Stimulated activated CD8-positive, alpha-beta memory T cell treated with anti-CD3 and anti-CD28 coated beads, Interleukin-7, amount 100 ng/mL, for 24 hours (primary cell): ENCODE measurements around the gene KCNA1.
"Not testable (repeated sequence)": the region's sequence is repeated elsewhere in the genome, so short reads cannot be mapped to it uniquely, and the experiment has no call there.

Experiments used
- DNase-seq: peaks from one replicate; pipeline ENCODE4 v3.0.0-alpha.2; 2020; ENCODE audit warnings: low read depth

Gene KCNA1

DNA sequence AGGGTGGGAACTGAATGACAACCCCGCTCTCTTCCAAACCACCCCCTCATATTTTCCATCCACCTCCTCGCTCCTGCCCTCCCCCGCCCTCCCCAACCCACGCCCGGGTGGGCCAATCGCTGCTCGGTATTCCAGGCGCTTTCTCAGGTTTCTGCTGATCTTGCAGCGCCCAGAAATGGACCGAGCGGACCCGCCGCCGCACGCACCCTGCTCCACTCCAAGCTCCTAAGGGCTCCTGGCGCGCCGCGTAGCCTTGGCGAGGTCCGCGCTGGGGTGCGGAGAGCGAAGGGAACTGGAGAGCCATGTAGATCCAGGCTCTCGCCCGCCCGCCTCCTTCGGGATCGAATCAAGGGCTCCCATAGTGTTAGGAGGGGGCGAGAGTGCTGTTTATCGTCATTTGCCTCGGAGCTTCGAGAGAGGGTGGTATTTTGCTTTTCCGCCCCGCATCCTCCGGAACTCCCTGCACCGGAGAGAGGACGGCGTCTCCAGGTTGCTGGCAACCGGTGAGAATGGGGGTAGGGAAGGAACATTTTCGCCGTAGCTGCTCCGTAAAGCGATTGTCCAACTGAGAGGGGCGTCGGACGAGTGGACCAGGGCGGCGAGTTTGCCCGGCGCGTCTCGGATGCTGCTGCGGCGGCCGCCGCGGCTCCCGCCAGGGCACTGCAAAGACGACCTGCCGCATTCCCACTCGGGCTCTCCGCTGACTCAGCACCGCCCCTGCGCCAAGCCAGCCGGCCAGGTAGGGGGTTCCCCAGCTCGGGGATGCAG lies at the start of gene KCNA1:
Gene KCNA1 (plus strand): TSS at position 172 of the 768 bp plus-strand sequence. CDS start 1,474 bp downstream, outside the sequence.
- DNase-seq = no peak

DNA sequence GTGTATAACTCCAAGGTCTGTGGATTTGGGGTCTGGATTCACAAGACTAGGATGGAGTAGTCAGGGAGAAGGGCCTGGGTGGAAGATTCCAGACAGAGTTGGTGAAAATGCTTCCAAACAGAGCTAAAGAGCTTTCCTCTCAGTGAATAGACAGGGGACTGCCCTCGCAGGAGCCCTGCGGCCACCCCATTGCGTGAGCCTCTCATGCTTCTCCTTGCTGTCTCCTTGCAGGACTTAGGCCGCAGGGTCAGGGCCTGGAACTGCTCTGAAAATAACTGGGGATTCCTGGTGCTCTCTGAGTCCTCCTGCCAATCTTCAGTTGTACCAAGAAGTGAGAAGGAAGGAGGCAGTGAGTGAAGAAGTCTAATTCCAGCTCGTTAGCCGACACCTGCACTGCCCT lies 49.0 kb upstream of the KCNA1 start:
- DNase-seq = no peak

DNA sequence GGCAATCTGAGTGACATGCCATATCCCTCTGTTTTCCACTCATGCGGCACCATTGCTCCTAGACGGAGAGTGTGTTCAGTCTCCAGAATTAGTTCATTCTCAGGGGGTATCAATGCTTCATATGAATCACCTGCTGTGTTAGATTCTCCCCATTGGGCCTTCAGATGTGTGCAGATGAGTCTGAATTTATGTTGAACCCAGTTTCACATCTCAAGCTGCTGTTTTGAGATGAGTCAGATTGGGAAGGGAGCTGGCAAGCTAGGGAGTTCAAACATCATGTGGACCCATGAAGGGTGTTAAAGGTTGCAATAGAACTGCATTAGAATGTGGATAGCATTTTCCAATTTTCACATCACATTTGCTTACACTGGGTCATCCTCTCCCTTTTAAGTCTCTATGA lies 46.9 kb upstream of the KCNA1 start:
- no peak for DNase-seq

DNA sequence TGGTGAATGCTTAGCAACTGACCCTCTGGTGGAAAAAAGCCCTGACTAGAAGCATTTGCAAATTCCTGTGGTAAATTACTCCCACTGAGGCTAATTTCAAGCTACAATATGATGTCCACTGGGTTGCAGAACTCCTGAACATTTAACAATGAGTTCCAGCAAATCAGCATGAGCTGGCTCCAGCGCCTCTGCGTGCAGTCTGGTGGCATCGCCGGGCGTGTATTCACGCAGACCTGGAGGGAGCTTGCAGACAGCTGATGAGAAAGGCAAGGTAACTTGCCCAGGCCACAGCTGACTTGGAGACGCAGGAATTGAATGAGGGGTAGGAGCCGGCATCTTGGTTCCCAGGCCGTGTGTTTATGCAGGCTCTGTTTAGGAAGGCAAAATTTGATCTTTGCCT lies 45.1 kb upstream of the KCNA1 start:
- DNase-seq = no peak

DNA sequence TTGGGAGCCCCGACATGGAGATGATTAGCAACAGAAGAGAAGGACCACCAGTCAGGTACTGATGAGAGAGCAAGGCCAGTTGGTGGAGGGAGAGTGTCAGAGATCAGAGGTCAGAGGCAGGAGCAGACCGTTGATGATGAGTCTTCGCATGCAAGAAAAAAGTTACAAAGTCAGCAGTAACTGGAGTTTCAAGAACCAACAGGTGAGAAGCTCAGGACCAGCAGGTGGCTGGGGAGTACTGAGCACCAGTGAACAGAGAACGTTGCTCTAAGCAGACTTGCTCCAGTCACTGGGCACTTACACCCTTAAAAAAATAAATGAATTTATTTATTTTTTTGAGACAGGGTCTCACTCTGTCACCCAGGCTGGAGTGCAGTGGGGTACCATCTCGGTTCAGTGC lies 44.5 kb upstream of the KCNA1 start:
- no peak for DNase-seq

DNA sequence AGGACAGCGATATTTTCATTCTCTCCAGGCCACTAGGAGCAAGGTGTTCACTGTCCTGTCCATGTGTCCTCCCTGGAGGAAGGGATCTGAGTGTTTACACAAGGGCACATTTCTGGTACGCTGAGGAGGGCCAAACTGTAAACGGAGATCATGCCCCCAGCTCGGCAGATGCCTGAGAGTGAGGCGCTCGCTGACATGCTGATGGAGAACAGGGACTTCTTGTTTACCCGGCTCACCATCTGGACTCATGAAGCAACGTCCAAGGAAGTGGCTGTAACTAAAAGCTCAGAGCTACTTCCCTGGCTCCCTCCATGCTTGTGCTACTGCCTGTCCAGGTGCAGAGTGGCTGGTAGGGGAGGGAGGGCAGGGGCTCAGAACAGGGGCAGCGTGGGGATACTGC lies 43.4 kb upstream of the KCNA1 start:
- DNase-seq = no peak

DNA sequence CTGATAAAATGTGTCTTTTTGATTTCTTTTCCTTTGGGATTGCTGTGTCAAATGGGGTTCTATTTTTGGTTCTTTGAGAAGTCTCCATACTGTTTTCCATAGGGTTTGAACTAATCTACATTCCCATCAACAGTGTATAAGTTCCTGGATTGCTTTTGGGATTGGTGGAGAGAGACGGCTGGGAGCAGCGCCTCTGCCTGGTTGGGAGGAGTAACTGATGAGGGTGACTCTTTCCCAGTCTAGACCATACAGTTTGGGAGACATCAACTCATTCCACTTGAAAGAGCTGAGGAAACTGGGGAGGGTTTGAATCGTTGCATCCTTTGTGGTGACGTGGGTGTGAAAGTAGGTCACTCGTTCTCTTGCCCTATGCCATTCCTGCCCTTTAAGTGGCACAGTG lies 42.3 kb upstream of the KCNA1 start:
- DNase-seq = no peak

DNA sequence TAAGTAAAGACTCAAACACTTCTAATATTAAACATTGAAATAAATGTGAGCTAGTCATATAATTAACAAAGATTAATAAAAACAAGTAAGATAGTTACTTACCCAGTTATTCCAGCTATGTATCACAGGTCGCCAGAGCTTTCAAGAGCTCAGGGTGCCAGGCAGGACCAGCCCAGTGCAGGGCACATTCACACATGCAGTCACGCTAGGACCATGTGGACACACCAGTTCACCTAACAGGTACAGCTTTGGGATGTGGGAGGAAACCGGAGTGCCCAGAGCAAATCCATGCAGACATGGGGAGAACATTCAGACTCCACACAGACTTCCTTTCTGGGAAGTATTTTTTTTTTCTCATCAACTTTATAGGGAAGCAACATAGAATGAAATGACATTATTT lies 39.3 kb upstream of the KCNA1 start:
- no peak for DNase-seq

DNA sequence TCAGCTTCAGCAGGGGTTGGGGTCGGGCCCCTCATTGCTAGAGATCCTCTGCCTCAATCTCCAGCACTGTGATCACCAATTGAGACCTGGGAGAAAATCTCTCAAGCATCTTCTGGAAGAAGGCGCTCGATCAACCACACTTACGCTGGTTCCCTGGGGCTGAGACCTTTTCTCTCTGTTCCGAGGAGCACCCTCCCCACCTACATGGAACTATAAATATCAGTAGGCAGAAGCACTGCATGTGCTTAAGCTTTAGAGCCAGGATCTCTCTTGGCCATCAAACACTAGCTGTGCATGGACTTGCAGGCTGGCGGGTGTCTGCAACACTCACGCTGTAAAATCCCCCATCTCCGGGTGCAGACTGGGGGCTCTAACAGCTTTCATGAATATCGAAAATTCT lies 38.2 kb upstream of the KCNA1 start:
- DNase-seq = no peak

DNA sequence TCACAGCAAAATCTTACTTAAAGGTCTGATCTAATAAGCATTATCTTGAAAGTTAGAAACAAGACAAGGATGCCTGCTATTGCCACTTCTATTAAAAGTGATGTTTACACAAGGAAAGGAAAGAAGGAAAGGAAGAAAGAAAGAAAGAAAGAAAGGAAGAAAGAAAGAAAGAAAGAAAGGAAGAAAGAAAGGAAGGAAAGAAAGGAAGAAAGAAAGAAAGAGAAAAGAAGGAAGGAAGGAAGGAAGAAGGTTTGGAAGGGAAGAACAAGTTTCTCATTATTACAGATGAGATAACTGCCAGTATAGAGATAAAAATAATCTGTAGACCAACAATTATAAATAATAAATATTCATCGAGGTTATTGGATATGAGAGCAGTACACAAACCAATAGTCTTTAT lies 35.8 kb upstream of the KCNA1 start:
- DNase-seq = no peak

DNA sequence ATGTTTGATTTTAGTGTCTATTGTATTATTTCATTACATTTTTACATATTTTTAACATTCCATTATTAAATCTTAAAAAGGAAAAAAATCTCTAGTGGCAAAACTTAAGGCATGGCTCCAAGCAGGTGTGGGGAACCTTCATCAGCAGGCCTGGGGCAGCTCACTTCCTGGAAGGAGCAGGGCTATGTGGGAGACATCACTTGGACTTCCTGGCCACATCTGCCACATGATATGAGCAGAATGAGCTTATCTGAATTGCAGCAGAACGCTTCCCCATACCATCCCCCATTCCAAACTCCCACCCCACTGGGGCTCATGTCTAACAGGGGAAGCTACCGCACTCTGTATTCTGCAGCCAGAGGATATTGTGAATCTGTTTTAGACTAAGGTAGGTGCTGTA lies 35.0 kb upstream of the KCNA1 start:
- DNase-seq = no peak

DNA sequence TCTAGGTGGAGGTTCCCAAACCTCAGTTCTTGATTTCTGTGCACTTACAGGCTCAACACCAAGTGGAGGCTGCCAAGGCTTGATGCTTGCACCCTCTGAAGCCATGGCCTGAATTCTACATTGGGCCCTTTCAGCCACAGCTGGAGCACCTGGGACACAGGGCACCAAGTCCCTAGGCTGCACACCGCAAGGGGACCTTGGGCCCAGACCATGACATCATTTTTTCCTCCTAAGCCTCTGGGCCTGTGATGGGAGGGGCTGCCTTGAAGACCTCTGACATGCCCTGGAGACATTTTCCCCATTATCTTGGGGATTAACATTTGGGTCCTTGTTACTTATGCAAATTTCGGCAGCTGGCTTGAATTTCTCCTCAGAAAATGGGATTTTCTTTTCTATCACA lies 30.2 kb upstream of the KCNA1 start:
- not testable (repeated sequence) for DNase-seq

DNA sequence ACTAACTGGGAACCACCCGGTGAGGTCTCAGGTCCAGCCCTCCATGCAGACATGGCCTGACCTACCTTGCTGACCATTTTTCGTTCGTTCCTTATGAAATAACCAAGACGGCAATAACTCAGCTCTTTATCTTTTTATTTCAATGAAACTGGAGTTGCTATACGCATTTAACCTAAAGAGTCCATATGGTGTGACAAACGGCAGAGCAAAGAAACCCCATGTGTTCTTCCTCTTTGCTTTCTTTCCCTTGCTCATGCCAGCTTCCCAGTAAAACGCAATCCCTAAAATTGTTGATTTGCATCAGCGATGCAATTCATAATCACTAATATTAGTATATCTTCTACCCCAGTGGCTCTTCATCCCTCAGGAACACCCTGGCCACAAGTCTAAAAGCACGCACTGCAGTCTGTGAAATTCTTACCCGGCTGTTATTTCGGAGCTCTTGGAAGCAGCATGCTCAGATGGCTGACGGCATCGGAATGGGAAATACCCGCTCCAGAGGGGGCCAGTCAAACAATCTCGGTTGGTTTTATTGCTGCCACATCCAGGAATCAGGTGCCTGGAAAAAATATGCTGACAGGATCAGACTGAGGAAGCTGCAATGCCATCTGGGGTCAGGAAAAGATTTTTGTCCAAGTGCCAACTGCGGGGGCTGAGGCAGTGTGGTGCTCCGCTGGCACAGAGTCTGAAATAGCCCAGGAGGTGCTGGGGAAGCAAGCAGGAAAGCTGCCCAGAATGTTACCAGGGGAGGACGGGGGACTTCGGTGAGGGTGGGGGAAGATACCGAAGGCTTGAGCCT lies 28.2 kb upstream of the KCNA1 start:
- no peak for DNase-seq

DNA sequence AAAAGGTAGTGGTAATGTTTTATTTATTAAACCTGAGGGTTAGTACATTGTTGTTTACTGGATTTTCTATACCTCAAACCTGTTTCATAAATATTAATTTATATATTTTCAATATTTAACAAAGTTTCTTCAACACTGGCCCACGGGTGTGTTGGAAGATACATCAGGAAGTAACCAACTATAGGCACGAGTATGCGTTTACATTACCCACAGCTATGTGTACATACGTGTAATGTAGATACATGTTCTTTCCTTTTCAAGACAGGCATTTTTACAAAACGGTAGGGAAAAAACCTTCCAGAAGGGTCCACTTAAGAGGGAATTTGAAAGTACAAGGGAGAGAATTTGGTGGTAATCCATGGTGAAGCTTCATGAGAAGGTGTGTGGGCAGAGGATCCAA lies 17.8 kb upstream of the KCNA1 start:
- DNase-seq = no peak

DNA sequence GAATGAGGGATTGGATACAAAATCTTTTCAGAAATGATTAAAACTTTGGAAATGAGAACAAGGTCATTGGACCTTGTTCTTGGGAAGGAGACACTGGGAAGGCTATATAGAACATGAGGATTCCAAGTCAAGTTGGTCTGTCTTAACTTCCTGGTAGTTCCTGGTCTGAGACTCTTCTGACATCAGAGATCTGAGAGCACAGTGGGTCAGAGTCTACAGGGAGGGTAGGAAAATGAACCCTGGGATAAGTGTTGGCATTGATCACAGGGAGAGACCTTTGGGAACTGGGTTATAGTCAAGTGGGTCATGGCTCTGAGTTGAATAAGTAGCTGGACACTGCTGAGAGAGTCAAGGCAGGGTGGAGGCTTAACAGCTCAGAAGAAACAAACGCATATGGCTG lies 17.3 kb upstream of the KCNA1 start:
- DNase-seq = no peak

DNA sequence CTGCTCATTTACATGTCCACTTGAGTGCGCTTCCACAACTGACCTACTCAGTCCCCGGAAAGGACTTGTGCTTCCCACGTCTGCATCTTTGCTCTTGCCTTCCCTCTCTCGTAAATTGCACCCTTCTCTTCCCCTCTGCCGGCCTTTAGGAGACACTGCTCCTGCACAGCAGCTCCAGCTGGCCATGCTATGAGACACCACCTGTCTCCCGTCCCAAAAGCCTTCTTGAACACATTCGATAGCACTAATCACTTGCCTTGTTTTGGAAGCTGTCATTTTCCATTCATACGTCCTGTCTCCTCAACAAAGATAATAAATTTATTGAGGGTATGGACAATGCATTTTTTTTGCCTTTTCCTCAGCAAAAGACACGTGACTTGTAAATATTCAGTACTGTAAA lies 15.7 kb upstream of the KCNA1 start:
- DNase-seq = no peak

DNA sequence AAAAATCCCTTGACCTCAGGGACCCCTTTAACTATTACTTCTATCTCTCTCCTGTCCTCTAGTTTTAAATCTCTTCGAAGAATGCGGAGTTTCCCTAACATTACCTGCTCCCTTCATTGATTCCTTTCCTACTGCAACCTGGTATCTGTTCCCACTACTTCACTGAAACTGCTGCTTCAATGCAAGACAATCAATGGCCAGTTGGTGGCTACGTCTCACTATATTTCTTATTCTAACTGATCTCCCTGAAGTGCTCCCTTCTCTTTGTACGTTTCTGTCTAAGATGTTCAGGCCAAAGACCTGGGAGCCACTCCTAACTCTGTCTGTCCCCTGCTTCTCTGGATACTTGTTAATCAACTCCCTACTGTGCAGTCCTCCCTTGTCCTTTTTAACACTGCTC lies 10.3 kb upstream of the KCNA1 start:
- no peak for DNase-seq

DNA sequence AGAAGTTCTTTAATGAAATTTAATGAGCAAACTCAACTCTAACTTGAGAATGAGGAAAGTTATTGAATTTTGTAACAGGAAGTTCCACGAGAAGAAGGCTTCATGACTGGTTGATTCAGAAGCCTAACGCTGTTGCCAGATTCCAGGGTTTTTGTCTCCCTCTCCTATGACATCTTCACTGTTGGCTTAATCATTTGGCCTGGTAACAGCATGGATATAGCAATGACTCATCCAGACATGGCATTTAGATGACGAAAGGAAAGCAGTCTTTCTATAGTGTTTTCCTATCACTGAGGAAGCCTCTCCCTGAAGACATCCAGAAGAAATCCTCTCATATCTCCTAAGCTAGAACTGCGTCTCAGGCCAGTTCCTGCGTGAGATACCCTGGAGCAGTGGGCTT lies 9.4 kb upstream of the KCNA1 start:
- DNase-seq = no peak

DNA sequence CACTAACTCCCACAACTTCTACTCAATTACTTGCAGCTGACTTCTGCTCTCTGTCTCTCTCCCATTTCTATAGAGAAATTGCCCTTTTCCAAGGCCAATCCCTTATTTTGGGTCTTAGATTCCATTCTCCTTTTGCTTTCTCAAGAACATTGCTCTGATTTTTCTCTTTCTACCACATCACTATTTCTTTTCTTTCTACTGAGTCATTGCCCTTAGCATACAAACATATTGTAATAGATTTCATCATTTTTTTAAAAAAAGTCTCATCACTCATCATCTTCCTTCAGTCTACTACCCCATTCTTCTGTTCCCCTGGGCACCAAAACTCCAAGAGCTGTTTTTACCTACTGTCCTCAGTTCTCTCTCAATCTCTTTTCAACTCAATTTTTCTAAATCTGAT lies 4.4 kb upstream of the KCNA1 start:
- DNase-seq = no peak

DNA sequence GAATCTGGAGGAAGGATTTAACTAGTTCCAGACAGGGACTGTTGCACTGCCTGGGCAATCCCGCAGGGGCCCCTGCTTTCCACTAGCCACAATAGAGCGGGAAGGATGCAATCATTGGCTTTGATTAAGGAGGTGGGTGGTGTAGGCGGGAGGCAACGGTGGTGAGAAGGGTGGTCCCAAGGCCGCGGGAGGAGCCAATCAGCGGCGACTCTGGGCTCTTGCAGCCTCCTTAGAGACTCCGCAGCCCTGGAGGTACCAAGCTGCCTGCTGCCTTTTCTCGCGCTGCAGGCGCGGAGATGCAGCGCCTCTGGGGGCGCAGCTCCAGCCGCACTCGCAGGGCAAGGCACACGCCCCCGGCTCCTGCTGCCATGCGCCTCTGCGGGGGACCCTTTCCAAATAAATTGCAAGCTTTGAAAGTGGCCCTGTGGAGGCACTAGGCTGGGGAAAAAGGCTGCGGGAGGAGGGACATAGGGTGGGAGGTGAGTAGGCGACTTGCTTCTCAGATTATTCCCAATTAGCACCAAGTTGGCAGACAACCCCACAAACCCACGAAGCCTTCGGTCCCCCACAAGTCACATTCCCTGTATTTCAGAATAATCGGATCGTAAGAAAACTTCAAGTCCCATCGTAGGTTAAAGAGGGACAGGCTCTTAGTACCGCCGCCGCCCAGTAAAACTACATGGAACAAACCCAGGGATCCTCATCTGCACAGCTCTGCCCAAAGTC lies 858 bp upstream of the KCNA1 start:
- no peak for DNase-seq

DNA sequence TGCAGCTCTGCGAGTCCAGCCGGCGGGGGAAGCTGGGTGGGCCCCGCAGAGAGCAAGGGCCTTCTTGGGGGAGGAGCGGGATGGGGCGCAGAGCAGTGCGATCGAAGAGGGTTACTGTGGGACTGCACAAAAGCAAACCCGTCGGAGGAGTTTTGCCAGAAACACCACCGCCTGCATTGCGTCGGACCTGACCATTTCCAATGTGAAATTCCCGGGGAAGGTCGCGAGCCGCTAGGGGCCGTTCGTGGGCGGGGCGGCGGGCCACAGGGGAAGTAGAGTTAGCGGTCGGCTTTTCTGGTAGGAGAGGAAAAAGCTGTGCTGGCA lies 333 bp upstream of the KCNA1 start:
- no peak for DNase-seq

DNA sequence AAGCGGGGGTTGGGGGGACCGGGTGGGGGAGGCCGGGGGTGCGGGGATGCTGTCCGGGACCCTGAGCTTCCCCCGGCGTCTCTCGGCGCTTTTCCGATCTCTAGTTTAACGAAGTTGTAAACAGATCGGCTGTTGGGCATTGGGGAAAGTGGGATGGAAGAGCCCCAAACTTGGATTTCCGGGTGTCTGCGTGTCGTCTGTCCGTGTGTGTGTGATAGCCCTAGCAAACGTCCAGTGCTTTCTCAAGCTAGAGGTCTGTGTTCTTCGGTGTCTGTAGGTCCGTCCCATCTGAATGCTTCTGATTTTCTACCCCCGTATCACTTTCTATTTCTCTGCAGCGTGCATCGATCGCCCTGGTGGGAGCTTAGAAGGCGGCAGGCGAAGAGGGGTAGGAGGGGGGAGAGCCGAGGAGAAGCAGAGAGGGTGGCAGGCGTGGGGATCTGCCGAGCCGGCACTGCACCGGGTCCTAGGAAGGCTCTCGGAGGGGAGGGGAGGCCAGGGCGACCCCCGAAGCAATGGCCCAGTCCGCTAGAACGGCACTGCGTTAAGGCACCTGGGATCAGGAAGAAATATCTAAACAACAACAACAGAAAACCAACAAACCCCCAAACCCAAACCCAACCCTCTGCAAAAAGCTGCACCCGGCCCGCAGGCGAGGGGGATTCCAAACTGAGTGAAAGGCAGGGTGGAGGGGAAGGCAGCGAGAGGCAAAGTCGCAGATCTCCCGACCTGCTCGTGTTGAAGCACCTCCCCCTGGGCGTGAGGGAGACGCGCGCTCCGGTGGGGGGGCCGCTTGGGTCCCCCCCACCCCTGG lies 1.0 kb downstream of the KCNA1 start:
- DNase-seq = no peak
